Measurements from ENCODE around the gene DTD2. TPM values are rescaled to one million over a fixed set of nuclear protein-coding genes. Genes with fewer than 3 reads are reported as not detected.
"Not testable (repeated sequence)": the region's sequence is repeated elsewhere in the genome, so short reads cannot be mapped to it uniquely, and the experiment has no call there.

The DTD2 gene
- total RNA-seq, 1 donor from 2014 or later, result 10.3 TPM

DNA sequence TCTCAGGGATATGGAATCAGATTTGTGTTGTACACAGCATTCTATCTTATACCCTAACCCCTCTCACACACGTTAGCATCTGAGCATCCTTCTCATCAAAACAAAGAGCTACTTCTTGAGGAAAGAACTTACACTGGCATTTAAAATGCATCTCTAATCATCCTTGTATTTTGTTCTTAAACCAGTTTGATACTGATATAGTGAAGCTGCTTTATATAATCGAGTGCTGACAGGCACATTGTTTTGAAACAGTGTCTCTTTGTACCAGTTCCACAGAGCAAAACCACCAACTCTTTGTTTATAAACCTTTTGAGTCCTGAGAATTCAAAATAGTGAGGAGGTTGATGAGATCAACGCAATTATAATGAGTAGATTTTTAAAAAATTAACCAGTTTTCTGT lies 21.7 kb upstream of the DTD2 start:
- no peak for DNase-seq
- Mint-ChIP-seq H3K9me3 (ENCODE audit: unreplicated experiment) (peaks cover 2% of the 10 kb centered on the region), H3K4me3 (ENCODE audit: unreplicated experiment) (no peak overlapping the region), H3K27me3 (ENCODE audit: unreplicated experiment) (no peaks in the 10 kb centered on the region), H3K4me1 (ENCODE audit: low read depth, unreplicated experiment) (no peaks in the 10 kb centered on the region), H3K27ac (ENCODE audit: unreplicated experiment) (no peak overlapping the region), H3K36me3 (ENCODE audit: unreplicated experiment) (peaks cover 3% of the 10 kb centered on the region)
- TF ChIP-seq, protein P1, sequence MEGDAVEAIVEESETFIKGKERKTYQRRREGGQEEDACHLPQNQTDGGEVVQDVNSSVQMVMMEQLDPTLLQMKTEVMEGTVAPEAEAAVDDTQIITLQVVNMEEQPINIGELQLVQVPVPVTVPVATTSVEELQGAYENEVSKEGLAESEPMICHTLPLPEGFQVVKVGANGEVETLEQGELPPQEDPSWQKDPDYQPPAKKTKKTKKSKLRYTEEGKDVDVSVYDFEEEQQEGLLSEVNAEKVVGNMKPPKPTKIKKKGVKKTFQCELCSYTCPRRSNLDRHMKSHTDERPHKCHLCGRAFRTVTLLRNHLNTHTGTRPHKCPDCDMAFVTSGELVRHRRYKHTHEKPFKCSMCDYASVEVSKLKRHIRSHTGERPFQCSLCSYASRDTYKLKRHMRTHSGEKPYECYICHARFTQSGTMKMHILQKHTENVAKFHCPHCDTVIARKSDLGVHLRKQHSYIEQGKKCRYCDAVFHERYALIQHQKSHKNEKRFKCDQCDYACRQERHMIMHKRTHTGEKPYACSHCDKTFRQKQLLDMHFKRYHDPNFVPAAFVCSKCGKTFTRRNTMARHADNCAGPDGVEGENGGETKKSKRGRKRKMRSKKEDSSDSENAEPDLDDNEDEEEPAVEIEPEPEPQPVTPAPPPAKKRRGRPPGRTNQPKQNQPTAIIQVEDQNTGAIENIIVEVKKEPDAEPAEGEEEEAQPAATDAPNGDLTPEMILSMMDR (IDR thresholded peaks at IDR 0.05; ENCODE audit: partially characterized antibody, unreplicated experiment), result no peak

DNA sequence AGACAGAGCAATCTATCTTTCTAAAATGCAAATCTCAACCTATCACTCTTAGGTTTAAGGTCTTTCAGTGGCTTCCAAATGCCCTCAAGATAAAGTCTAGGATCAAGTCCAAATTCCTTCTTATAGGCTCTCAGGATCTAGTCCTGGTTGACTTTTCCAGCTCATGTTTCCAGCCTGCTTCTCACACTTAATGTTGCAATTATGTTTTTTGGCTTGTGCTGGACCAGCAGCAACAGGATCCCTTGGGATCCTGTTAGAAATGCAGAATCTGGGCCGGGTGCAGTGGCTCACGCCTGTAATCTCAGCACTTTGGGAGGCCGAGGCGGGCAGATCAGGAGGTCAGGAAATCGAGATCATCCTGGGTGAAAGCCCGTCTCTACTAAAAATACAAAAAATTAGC lies 19.9 kb upstream of the DTD2 start:
- TF ChIP-seq, protein P1 (IDR thresholded peaks at IDR 0.05; ENCODE audit: partially characterized antibody, unreplicated experiment), result no peak
- H3K36me3 Mint-ChIP-seq (ENCODE audit: unreplicated experiment), result peaks cover 5% of the 10 kb centered on the region
- no peak overlapping the region for H3K4me3 Mint-ChIP-seq (ENCODE audit: unreplicated experiment)
- no peaks in the 10 kb centered on the region for H3K4me1 Mint-ChIP-seq (ENCODE audit: low read depth, unreplicated experiment)
- H3K9me3 Mint-ChIP-seq (ENCODE audit: unreplicated experiment), result peaks cover 2% of the 10 kb centered on the region
- H3K27me3 Mint-ChIP-seq (ENCODE audit: unreplicated experiment), result no peaks in the 10 kb centered on the region
- H3K27ac Mint-ChIP-seq (ENCODE audit: unreplicated experiment), result no peak overlapping the region
- no peak for DNase-seq

DNA sequence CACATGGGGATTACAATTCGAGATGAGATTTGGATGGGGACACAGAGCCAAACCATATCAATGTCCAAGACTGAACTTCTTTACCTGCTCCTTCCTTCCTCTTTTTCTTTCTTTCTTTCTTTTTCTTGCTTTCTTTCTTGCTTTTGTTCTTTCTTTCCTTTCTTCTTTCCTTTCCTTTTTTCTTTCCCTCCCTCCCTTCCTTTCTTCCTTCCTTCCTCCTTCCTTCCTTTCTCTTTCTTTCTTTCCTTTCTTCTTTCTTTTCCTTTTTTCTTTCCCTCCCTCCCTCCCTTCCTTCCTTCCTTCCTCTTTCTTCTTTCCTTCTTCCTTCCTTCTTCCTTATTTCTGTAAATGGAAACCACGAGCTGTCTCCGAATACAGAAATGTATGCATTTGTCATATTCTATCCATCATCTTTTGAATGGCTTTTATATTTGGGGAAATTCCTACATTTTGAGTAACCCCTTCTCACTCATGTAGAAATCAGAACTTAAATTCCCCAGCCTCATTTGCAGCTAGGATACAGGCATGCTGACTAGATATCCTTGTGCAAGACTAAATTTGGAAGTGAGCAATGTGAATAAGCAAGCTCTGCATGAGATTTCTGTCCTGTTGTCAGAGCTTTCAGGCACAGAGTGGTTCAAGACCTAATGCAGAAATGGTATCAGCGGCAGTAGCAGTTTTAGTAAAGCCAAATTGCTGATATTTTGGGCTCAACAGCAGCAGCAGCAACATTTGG lies 19.0 kb upstream of the DTD2 start:
- Mint-ChIP-seq H3K36me3 (ENCODE audit: unreplicated experiment) (peaks cover 5% of the 10 kb centered on the region), H3K4me1 (ENCODE audit: low read depth, unreplicated experiment) (no peaks in the 10 kb centered on the region), H3K4me3 (ENCODE audit: unreplicated experiment) (no peak overlapping the region), H3K27ac (ENCODE audit: unreplicated experiment) (no peak overlapping the region), H3K9me3 (ENCODE audit: unreplicated experiment) (peaks cover 2% of the 10 kb centered on the region), H3K27me3 (ENCODE audit: unreplicated experiment) (no peaks in the 10 kb centered on the region)
- TF ChIP-seq, protein P1 (IDR thresholded peaks at IDR 0.05; ENCODE audit: partially characterized antibody, unreplicated experiment), result no peak
- no peak for DNase-seq

DNA sequence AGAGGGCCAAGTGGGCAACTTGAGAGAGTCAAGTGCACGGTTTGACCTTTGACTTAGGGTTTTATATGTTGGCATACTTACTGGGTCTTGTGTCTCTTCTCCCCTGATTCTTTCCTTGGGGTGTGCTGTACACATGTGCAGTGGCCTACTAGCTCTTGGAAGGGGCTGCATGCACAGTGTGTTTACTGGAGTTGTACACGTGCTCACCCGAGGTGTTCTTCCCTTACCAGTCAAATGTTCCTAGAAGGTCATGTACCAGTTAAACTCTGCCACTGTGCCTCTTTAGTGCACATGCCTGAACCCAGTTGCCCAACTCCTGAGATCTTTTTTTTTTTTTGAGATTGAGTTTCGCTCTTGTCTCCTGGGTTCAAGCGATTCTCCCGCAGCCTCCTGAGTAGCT lies 9.2 kb upstream of the DTD2 start:
- H3K9me3 Mint-ChIP-seq (ENCODE audit: unreplicated experiment), result no peaks in the 10 kb centered on the region
- TF ChIP-seq, protein P1 (IDR thresholded peaks at IDR 0.05; ENCODE audit: partially characterized antibody, unreplicated experiment), result no peak
- H3K36me3 Mint-ChIP-seq (ENCODE audit: unreplicated experiment), result no peaks in the 10 kb centered on the region
- H3K27ac Mint-ChIP-seq (ENCODE audit: unreplicated experiment), result no peak overlapping the region
- H3K27me3 Mint-ChIP-seq (ENCODE audit: unreplicated experiment), result no peaks in the 10 kb centered on the region
- no peaks in the 10 kb centered on the region for H3K4me1 Mint-ChIP-seq (ENCODE audit: low read depth, unreplicated experiment)
- H3K4me3 Mint-ChIP-seq (ENCODE audit: unreplicated experiment), result no peak overlapping the region
- no peak for DNase-seq

DNA sequence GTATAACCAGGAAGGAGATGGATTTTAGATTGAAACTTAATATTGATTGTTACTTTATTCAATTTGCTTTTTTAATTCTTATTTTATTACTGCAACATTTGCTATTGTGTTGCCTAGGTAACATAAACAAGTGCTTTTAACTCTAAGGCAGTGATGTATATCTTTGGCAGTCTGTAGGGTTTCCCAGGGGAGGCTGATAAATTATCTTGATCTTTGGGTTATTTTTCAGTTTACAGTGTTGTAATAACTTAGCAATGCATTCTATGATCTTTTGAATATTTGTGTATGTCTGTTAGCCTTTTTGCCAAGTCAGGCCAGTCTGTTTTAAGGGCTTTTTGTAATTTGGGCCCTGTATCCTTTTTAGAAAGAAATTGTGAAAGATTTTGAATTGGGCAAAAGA lies 7.8 kb upstream of the DTD2 start:
- no peak for DNase-seq
- TF ChIP-seq, protein P1 (IDR thresholded peaks at IDR 0.05; ENCODE audit: partially characterized antibody, unreplicated experiment), result no peak
- Mint-ChIP-seq H3K4me1 (ENCODE audit: low read depth, unreplicated experiment) (no peaks in the 10 kb centered on the region), H3K27ac (ENCODE audit: unreplicated experiment) (no peak overlapping the region), H3K4me3 (ENCODE audit: unreplicated experiment) (no peak overlapping the region), H3K36me3 (ENCODE audit: unreplicated experiment) (no peaks in the 10 kb centered on the region), H3K9me3 (ENCODE audit: unreplicated experiment) (no peaks in the 10 kb centered on the region), H3K27me3 (ENCODE audit: unreplicated experiment) (no peaks in the 10 kb centered on the region)

DNA sequence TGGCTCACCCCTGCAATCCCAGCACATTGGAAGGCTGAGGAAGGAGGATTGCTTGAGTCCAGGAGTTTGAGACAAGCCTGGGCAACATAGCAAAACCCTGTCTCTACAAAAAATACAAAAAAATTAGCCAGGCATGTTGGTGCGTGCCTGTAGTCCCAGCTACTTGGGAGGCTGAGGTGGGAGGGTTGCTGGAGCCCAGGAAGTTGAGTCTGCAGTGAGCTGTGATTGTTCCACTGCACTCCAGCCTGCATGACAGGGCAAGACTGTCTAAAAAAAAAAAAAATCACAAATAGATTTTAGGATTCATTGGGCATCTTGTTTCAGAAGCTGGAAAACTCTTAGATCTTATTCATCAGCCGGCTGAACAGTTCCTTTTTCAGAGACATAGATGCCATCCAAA lies 5.1 kb upstream of the DTD2 start:
- H3K9me3 Mint-ChIP-seq (ENCODE audit: unreplicated experiment); H3K36me3 Mint-ChIP-seq (ENCODE audit: unreplicated experiment); H3K27ac Mint-ChIP-seq (ENCODE audit: unreplicated experiment); H3K4me3 Mint-ChIP-seq (ENCODE audit: unreplicated experiment); H3K27me3 Mint-ChIP-seq (ENCODE audit: unreplicated experiment); DNase-seq; H3K4me1 Mint-ChIP-seq (ENCODE audit: low read depth, unreplicated experiment): not testable (repeated sequence)
